ENCODE measurements around the gene PTTG1. TPM values are rescaled to one million over a fixed set of nuclear protein-coding genes. Genes with fewer than 3 reads are reported as not detected.

Gene PTTG1
- total RNA-seq = 107 and 449 TPM in 2 replicates

DNA sequence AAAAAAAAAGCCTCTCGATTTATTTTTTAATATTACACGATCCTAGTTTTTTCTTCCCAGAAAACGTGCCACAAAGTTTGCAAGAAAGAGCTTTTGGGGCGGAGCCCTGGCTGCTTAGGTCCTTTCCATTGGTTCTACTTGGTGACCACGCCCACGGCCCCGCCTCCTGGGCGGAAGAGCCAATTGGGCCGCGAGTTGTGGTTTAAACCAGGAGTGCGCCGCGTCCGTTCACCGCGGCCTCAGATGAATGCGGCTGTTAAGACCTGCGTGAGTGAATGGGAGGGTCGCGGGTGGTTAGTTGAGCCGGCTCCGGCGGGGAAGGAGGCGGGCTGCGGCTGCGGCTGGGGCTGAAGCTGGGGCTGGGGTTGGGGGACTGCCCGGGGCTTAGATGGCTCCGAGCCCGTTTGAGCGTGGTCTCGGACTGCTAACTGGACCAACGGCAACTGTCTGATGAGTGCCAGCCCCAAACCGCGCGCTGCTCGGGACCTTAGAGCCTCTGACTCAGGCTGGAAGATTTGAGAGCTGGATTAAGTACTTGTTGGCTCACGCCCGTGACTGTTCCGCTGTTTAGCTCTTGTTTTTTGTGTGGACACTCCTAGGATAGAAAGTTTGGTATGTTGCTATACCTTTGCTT lies at the start of gene PTTG1:
Gene PTTG1, plus strand, starts transcription at position 231 of the 634 bp plus-strand sequence. CDS start 458 bp downstream, outside the sequence.

DNA sequence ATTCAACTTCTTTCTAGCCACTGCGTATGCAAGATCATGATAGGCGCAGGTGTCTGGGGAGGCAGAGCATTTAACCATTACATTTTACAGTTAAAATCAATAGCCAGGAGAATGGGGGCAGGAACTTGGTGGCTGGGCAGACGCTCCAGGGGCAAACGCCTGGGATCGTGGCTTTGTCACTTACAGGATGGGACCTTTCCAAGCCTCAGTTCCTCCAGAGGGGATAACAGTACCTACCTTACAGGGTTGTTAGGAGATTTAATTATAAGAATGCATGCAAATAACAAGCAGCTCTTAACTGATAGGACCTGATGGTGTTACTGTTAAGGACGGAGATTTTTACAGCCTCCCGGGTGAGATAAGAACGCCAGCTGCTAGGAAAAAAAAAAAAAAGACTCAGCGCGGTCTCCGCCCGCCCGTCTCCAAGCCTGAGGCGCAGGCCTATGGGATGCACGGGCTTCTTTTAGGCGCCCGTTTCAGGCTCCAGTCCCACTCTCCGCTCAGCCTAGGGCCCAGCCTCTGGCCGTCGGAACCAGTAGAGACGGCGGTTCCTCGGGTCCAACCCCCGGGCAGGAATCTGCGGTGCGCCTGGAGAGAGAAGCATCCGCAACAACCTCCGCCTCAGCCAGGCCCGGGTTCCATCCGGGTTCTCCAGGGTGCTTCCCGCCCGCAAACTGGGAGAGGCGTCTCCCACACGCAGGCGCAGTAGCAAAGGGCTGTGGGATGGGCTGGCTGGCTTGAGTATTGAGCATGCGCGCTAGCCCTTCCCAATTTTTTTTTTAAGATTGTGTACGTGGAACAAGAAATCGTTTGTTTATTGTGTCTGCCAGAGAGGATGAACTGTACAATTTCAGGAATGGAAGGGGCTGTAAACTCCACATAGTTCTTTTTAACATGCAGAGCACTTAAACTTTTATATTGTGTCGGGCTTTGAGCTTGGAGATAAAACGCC lies 22.0 kb upstream of the PTTG1 start, which contains the start of gene FAM200C:
Gene FAM200C, minus strand, starts transcription at position 653 of the 952 bp plus-strand sequence. CDS start 4,564 bp downstream, outside the sequence.

DNA sequence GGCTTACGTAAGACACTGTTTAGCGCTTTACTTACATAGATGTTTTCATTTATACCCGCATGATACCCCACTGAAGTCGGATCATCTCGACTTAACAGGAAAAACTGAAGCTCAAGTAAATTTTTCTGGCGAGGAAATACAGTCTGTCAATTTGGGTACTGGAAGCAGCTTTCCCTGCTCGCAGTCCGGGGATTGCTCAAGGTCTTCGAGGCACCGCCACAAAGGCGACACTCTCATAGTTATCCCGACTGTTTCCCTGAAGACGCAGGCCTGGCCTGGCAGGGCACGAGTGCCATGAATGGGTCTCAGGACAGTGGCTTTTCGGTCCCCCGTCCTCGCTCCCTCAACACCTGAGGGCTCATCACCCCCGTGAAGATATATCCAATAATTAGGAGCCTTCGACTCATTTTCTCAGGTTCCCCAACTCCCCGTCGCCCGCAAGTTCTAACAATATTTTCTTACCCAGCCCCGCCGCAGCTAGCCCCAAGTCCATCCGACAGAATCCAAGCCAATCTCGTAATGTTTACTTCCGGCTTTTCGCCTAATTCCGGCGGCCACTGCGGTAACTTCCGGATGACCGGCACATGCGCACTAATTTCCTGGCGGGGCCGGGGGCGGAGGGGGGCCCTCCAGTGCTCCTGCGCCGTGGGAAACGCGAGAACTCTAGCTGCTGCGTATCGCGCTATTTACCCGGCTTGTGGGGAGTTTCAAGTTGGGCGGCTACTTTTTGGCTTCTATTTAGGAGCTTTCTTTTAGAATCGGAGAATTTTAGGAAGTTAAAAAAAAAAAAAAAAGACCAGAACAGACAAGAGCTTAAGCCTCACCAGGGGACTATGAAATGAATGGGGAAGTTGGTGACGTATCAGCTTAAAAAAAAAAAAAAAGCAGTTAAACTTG lies 2.8 kb upstream of the PTTG1 start, which contains the start of gene SLU7:
Gene SLU7, minus strand, starts transcription at position 521 of the 897 bp plus-strand sequence. CDS start 3,787 bp downstream, outside the sequence.

Other genes with a start within 250 kb of the PTTG1 start
- gene FABP6, start 192.3 kb upstream of the PTTG1 start, total RNA-seq = 0.19 TPM in 1 of 2 replicates, not detected in the other
- 0.58 and 0.85 TPM in 2 replicates for gene CCNJL, start 109.3 kb upstream of the PTTG1 start, total RNA-seq
- 0.28 and 0.58 TPM in 2 replicates for gene C1QTNF2, start 51.2 kb upstream of the PTTG1 start, total RNA-seq
- gene FAM200C, start 21.8 kb upstream of the PTTG1 start, total RNA-seq = 6.3 and 6.5 TPM in 2 replicates
- 91.9 and 93.9 TPM in 2 replicates for gene SLU7, start 2.8 kb upstream of the PTTG1 start, total RNA-seq

All from regular cardiac myocyte (primary cell).